Measurements from ENCODE around the gene MAGI1. TPM values are rescaled to one million over a fixed set of nuclear protein-coding genes. Genes with fewer than 3 reads are reported as not detected.

MAGI1 gene
- total and polyA plus RNA-seq, 7 donors = 10.2 to 54.0 (median 29.8) TPM

DNA sequence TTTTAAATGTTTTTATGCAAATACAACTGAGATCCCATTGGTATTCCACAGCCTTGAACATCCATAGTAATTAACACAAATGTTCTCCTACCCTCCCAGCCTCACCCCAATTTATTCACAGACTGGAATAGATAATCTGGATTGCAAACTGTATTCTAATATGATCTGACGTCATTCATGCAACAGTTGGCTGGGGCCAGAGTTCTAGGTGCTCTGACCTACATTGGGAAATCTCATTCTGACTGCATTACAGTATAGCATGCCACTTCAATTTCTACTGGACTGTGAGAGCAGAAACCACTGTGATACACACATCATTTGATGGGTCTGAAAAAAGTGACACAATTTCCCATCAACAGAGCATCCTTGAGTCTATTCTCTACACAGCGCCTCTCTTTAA lies 403.1 kb downstream of the MAGI1 start:
- Histone ChIP-seq H3K27me3 (no peaks in the 10 kb centered on the region), H3K4me3 (no peak overlapping the region), H3K4me1 (peaks cover 0 to 4% (median 0%) of the 10 kb centered on the region in 4 donors), H3K27ac (no peak overlapping the region), H3K9me3 (no peaks in the 10 kb centered on the region), H3K36me3 (no peaks in the 10 kb centered on the region)
- TF ChIP-seq POLR2AphosphoS5 (IDR thresholded peaks at IDR 0.05) (no peak), POLR2A (IDR thresholded peaks at IDR 0.05) (no peak), EP300 (IDR thresholded peaks at IDR 0.05) (no peak)
- TF ChIP-seq, protein P1, sequence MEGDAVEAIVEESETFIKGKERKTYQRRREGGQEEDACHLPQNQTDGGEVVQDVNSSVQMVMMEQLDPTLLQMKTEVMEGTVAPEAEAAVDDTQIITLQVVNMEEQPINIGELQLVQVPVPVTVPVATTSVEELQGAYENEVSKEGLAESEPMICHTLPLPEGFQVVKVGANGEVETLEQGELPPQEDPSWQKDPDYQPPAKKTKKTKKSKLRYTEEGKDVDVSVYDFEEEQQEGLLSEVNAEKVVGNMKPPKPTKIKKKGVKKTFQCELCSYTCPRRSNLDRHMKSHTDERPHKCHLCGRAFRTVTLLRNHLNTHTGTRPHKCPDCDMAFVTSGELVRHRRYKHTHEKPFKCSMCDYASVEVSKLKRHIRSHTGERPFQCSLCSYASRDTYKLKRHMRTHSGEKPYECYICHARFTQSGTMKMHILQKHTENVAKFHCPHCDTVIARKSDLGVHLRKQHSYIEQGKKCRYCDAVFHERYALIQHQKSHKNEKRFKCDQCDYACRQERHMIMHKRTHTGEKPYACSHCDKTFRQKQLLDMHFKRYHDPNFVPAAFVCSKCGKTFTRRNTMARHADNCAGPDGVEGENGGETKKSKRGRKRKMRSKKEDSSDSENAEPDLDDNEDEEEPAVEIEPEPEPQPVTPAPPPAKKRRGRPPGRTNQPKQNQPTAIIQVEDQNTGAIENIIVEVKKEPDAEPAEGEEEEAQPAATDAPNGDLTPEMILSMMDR (IDR thresholded peaks at IDR 0.05) = no peak
- whole genome bisulfite sequencing, 2 donors = 92 to 97% methylated on average over 2 of the region's 2 CpGs
- no peak for DNase-seq
- intact Hi-C loops (cut with DNase I) = no loop called here

DNA sequence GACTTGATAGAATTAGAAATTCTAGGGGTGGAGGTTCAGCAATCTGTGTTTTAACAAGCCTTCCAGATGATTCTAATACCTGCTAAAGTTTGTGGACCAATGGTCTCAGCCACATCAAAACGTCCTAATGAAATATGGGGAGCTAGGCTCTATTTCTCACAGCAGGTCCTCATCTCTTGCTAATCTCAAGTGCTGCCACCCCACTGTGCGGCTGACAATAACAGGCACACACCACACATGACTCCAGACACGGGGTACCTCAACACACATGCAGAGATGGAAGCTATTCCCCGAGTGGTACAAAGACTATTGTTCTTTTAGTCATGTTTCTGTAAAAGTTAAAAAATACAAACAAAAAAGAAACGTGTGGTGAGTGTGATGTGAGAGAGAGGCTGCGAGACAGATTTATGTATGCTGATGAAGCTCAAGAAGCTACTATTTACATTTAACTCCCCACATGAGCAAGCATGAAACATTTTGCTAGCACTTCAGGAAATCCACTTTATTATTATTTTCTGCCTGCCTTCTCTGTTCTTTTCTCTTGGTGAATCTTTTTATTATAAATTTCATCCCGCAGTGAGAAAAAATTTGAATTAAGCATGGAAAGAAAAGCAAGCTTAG lies 405.6 kb downstream of the MAGI1 start:
- Histone ChIP-seq H3K36me3 (no peaks in the 10 kb centered on the region), H3K27ac (no peak overlapping the region), H3K4me1 (peaks cover 0 to 4% (median 0%) of the 10 kb centered on the region in 4 donors), H3K4me3 (no peak overlapping the region), H3K9me3 (no peaks in the 10 kb centered on the region), H3K27me3 (no peaks in the 10 kb centered on the region)
- WGBS, 2 donors = 70 to 84% methylated on average over 7 of the region's 7 CpGs
- intact Hi-C loops (cut with DNase I) = no loop called here
- no peak for DNase-seq
- TF ChIP-seq POLR2AphosphoS5 (IDR thresholded peaks at IDR 0.05) (no peak), POLR2A (IDR thresholded peaks at IDR 0.05) (no peak), EP300 (IDR thresholded peaks at IDR 0.05) (no peak)
- TF ChIP-seq, protein P1 (IDR thresholded peaks at IDR 0.05) = no peak

DNA sequence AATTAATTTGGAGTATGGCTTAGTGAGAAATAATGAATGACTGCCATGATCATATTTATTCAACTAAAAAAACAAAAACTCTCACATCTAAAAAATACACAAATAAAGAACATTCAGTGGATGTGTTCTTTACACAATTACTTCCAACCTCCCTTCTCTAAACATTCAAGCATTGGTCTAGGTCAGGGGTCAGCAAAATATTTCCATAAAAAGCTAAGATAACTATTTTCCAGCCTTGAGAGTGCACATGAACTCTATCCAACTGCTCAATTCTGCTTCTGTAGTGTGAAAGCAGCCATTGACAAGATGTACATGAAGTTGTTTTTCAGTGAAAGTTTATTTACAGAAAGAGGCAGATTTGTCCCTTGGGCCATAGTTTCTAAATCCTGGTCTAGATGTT lies 406.3 kb downstream of the MAGI1 start:
- Histone ChIP-seq H3K4me1 (peaks cover 0 to 4% (median 0%) of the 10 kb centered on the region in 4 donors), H3K9me3 (no peaks in the 10 kb centered on the region), H3K27me3 (no peaks in the 10 kb centered on the region), H3K27ac (no peak overlapping the region), H3K36me3 (no peaks in the 10 kb centered on the region), H3K4me3 (no peak overlapping the region)
- DNase-seq = no peak
- intact Hi-C loops (cut with DNase I) = no loop called here
- TF ChIP-seq POLR2AphosphoS5 (IDR thresholded peaks at IDR 0.05) = no peak
- TF ChIP-seq POLR2A (IDR thresholded peaks at IDR 0.05) = no peak
- TF ChIP-seq, protein P1 (IDR thresholded peaks at IDR 0.05) = no peak
- TF ChIP-seq EP300 (IDR thresholded peaks at IDR 0.05) = no peak

DNA sequence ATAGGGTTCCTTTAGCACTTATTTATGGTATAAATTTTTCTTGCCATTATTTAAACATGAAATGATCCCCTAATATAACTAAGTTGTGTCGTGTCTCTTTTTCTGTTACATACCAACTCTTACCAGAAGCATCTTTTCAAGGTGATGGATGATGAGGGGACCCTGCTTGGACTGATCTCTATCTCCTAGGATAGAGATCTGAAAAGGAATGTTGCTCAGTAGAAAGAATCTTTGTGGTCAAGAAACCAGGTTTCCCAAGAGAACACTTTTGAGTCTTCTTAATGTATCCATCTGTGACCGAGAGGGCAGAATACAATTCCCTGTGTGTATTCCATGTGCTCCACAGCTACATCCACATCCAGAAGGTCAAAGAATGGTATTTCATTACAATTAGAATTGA lies 409.7 kb downstream of the MAGI1 start:
- TF ChIP-seq, protein P1 (IDR thresholded peaks at IDR 0.05) = no peak
- no peak for TF ChIP-seq EP300 (IDR thresholded peaks at IDR 0.05)
- TF ChIP-seq POLR2AphosphoS5 (IDR thresholded peaks at IDR 0.05) = no peak
- no peak for TF ChIP-seq POLR2A (IDR thresholded peaks at IDR 0.05)
- Histone ChIP-seq H3K4me3 (no peak overlapping the region), H3K36me3 (no peaks in the 10 kb centered on the region), H3K9me3 (no peaks in the 10 kb centered on the region), H3K27ac (no peak overlapping the region), H3K4me1 (peaks cover 0 to 4% (median 0%) of the 10 kb centered on the region in 4 donors), H3K27me3 (no peaks in the 10 kb centered on the region)
- intact Hi-C loops (cut with DNase I) = no loop called here
- DNase-seq = no peak
- WGBS, 2 donors = 90 to 98% methylated on average over 2 of the region's 2 CpGs

DNA sequence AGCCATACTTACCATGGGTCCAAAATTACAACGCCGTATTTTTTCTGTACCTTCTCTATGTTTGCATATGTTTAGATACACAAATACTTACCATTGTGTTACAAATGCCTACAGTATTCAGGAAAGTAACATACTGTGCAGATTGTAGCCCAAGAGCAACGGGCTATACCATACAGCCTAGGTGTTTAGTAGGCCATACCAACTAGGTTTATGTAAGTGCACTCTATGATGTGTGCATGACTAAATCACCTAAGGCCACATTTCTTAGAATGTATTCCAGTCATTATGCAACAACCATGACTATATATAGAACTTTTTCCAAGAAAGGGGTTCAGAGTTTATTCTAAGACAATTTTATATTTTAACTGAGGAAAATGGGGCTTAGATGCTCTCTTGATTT lies 411.7 kb downstream of the MAGI1 start:
- 94 to 96% methylated on average over 3 of the region's 3 CpGs for WGBS, 2 donors
- Histone ChIP-seq H3K4me1 (no peaks in the 10 kb centered on the region), H3K27me3 (no peaks in the 10 kb centered on the region), H3K27ac (no peak overlapping the region), H3K4me3 (no peak overlapping the region), H3K9me3 (no peaks in the 10 kb centered on the region), H3K36me3 (no peaks in the 10 kb centered on the region)
- TF ChIP-seq POLR2A (IDR thresholded peaks at IDR 0.05) = no peak
- TF ChIP-seq POLR2AphosphoS5 (IDR thresholded peaks at IDR 0.05) = no peak
- TF ChIP-seq, protein P1 (IDR thresholded peaks at IDR 0.05) = no peak
- TF ChIP-seq EP300 (IDR thresholded peaks at IDR 0.05) = no peak
- DNase-seq = no peak
- intact Hi-C loops (cut with DNase I) = no loop called here
